Stimulated activated CD4-positive, alpha-beta T cell treated with anti-CD3 and anti-CD28 coated beads, Interleukin-4, amount 100 ng/mL, for 48 hours (primary cell): Measurements from ENCODE around the gene TMEM108.

Experiments
- DNase-seq, 2 donors: peaks; one replicate each; pipeline ENCODE4 v3.0.0-alpha.2; 2020; ENCODE audit warnings: low read depth in 2 of 2

TMEM108 gene

DNA sequence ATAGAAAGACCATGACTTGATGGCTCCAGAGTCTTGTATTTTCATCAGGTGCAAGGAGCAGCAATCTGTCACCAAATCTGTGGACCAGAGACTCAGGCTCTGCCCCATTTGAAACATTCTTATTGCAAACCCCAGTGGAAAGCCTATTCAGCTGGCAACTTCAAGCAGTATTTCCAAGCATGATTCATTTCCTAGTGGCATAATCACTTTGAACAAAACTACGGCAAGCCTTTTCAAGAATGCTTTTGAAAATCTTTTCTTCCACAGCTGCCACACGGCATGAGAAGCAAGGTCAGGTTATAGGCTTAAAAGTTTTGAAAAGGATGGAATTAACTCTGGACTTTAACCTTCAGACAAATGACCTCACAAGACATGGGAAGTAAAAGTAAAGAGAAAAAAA lies 239.6 kb downstream of the TMEM108 start:
- DNase-seq, result no peak

DNA sequence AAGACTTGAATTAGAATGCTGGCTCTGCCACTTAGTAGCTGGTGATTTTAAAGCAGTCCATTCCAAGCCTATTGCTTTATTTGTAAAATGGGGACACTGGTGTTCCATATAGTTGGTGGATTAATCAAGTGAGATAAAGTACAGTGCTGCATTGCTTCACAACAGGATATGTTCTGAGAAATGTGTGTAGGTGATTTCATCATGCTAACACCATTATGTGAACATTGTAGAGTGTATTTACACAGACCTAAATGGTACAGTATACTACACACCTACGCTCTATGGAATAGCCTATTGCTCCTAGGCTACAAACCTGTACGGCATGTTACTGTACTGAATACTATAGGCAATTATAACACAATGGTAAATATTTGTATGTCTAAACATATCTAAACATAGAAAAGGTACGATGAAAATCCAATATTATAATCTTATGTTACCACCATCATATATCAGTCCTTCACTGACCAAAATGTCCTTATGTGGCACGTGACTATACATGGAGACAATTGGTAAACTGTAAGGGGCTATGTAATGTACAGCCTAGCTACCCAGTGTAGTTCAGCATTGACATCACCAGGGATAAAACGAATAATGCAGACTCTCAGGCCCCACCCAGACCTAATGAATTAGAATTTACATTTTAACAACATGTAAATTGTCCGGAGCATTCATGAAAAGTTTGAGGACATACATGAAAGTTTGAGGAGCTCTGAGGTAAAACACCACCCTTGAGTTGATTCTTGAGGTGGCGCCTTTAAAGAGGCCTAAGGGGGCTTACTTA lies 240.3 kb downstream of the TMEM108 start:
- DNase-seq, result no peak

DNA sequence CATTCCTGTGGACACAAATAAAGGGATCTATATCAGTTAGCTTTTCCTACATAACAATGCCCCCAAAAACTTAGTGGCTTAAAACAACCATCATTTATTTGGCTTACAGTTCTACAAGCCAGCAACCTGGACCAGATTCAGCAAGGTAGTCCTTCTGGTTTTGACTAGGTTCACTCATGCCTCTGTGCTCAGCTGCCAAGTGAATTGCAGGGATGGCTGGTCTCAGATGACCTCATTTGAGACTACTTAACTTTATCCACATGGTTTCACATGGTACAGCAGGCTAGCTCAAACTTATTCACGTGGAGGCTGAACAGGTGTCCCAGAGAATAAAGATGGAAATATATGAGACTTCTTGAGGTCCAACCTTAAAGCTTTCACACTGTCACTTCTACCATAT lies 242.4 kb downstream of the TMEM108 start:
- DNase-seq, result no peak

DNA sequence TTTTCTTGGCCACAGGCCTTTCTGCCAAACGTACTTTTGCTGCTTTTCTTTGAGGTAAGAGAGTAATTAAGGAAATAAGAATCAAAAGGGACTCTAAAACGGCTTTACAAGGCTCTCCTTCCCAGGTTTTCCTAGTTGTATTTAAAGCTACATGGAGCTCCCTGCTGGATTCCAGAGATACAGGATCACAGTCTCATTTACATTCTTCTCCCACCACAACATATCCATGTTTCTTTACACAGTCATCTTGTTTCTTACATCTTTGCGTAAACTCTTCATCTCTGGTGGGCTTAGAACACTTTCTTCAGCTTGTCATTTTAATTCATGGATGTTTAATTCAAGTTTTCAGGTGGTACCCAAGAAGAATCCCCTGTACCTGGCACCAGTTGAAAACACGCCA lies 244.0 kb downstream of the TMEM108 start:
- DNase-seq, result no peak

DNA sequence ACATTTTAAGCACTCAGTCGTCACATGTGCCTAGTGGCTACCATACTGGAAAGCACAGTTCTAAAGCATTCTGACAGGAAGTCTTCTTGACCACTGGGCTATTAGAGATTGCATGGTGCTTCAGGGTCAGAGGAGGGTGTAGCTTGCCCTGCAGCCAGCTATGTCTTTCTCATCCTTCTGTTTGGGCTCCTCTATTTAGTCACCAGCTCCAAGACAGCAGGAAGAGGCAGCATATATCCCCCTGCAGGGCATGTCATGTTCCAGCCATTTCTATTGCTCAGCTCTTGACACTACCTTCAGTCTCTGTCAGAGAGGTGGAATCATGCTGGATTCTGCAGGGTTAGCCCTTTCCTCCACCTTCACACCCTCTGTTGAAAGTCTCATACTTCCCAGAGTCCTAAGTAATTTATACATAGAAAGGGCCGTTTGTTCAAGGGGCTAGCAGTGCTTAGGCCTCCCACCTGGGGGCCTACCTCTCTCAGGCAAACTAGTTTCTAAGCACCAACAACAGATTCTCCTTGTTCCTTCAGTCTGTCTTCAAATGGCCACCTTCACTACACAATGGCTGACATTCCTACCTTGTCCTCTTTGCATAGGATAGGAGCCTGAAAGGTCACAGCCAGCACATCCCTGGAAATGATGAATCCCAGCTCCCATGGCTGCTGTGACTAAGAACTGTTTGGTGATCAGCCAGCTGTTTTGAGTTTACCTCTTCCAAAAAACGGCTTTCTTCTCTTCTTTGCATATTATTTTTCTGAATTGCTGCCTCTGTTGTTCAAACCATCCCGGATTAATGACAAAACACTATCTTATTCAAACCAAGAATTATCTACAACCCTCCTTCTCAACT lies 246.0 kb downstream of the TMEM108 start:
- no peak for DNase-seq

DNA sequence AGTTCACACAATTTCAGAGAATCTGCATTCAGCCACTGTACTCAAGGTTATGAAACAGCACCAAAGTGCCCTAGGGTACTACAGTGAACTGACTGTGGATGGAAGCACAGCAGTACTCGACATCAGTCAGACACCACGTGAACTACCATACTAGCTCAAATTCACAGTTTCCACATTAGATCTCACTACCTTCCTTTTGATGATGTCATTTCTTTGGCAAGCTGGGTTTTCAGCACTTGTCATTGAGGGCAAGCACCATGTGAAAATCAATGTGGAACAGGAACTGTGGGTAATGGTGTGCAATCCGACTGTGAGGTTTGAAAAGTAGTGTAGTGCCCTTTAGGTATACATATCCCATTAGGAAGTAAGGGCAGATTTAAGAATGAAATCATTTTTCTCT lies 251.1 kb downstream of the TMEM108 start:
- DNase-seq, result no peak

DNA sequence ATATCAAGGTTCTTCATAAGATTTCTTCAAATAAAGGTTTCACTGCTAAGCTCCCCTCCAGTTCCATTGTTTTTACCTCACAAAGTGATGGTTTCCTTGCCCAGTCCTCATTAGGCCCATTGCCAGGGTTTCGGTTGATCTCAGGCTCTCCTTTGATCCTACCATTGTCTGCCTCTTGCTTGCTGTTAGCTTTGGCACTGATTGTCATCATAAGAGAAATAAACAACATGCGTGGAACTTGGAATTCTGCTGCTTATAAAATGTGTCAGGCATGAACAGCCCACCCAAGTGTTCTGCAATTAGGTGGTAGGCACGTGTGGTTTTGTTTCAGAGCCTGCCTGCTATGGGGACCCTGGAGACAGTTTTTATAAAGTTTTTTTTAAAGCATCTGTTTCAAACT lies 254.1 kb downstream of the TMEM108 start:
- DNase-seq, result no peak

DNA sequence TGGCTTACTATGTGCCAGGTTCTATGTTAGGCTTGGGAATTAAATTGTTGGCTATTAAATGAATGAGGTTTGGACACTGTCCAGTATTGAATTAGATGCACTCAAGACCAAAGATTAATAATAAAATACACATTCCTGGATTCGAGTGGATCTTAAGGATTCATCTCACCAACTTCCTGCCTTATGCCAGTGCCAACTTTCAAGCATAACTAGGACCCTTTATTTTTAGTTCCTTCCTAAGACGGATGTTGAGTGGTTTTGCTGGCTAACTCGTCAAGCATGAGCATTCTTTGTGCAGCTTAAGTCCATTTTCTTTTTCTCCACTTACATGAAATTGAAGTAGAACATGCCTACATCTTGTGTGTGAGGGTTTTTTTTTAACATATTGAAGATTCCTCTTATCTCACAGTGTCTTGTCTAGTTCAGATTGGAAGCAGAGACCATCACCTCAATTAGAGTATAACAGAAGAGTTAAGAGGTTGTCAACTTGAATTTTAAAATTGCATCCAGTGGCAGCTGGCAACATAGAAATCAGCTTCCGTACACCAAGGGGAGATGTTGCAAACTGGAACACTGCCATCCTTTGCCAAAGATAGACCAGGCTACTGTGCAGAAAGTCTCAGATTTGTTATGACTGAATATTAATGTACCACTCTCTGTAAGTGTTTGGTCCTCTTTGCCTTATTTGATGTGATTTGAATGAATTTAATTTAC lies 255.4 kb downstream of the TMEM108 start:
- DNase-seq, result no peak

DNA sequence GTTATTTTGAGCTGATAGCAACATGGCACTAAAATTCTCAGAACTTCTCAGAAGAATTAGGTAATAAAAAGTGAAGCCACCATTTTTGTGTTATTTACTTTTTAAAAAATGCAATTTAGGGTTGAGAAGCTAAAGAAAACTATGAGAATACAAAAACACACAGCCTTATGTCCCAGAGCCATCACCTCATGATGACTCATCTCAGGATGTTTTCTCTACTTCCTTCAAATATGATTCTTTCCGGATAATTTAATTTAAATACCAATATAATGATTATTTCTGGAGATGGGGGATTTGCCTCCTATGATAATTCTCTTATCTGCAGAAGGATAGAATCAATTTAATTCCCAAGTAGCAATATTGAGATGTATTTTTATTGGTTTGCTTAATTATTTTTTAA lies 256.1 kb downstream of the TMEM108 start:
- DNase-seq, result no peak

DNA sequence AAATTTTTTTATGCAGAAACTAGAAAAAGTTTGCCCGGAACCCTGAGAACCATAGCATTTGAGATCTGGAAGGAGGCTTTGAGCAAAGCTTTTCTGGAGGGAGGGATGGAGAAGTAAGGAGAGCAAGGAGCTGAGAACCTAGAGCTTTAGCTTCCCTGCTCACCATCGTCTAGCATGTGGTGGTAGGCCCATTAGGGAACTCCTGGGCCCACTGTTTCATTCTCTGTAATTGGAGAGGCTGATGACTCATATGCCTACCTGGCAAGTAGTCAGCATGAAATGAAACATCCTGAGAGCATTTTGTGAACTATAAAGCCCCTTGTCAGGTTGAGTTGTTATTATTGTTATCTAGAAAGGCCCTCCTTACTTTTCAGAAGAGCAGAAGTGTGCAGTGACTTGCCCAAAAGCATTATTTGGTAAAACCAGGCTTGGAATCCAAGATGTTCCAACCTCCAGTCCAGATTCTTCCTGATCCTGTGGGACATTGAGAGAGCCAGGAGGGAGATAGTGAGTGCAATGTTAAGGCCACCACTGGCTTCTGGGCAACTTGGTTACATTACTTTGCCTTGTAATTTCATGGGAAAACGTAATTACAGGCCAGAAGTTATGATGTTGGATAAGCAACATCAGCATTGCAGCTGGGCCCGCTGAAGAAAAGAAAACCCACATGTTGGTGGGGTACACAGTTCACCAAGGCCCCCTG lies 257.2 kb downstream of the TMEM108 start:
- DNase-seq, result no peak

DNA sequence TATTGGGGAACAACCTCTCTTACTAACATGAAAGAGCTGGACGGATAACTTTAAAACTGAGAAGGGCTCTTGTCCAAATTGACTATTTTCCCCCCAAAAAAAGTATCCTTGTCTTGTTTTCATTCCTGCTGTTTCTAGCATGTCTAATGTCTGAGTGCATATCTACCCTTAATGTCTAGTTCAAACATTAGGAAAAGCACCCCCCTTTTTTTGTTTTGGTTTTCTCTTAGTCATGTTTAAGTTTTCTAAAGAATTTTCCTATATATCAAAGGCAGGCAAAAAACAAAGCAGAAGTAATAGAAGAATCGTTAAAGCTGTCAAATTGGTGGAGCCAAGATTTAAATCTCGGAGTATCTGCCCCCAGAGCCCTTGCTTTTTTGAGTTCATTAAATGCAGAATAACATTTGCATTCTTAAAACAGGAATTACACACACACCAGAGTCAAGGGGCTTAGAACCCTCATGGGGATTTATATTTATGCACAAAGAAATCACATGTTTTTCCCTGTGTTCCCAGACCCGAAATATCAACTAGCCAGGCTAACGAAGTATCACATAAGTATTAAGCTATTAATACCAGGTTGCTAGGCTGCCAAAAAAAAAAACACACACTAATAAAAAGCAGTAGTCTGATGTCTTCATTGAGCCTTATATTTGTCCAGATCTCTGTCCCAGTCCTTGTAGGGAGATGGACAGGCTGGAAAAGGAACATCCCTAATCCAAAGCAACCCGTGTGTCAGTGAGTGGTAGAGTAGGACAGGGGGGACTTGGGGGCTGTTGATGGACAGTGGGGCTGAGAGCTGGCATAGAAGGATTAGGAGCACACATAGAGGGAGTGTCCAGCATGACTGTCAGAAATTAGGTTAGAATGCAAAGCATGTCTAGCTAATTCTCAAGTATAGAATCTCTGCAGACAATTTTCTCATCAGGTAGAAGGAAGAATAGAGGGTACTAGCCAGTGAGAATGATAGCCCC lies 258.0 kb downstream of the TMEM108 start:
- DNase-seq, result no peak

DNA sequence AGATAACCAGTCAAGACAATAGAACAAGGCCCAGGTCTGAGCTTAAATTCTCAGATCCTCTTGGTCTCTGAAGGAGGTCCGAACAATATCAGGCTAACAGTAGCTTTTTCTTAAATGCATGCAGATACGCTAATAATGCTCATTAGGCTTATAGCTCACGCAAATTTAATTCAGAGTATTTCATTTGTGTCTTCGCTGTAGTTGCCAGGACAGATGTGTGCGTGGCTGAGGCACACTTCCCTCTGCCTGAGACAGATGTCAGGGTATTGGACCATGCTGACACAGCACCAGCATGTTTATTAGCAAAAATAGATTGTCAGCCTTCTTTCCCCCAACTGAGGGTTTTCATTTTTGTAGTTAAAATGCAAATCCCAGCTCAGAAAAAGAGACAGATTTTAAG lies 258.8 kb downstream of the TMEM108 start:
- no peak for DNase-seq

DNA sequence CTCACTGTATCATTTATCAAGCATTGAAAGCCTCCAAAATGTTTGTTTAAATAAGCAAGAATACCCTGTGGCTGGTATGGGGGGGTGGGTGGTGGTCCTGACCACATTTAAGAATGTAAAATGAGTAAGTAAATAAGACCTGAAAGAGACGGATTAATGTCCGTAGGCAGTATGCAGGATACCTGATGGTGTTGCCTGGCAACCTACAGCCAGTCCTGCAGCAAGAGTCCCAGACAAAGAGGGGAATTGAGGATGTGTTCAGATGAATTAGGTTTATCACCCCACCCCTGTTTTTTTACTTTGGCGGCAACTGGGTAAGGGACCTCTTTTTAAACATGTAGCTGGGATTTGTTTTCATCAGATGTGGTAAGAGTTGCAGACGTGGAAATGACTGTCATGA lies 261.9 kb downstream of the TMEM108 start:
- DNase-seq, result no peak

DNA sequence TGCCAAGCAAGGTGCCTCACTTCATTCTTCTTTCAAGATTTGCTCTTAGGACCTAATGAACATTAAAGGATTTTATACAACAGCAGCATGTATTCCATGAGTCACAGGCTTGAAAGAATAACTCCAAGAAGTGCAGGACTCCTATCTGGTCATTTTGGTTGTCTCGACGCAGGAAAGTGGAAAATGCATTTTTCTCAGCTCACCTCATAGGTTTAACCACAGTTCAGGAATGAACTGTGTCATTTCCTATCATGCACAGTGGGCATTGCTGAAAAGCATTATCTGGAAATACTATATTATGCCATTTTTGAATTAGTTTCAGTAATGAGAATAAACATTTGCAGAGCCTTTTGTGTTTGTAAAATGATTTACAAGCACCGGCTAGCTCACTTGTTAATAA lies 263.0 kb downstream of the TMEM108 start:
- DNase-seq, result no peak

DNA sequence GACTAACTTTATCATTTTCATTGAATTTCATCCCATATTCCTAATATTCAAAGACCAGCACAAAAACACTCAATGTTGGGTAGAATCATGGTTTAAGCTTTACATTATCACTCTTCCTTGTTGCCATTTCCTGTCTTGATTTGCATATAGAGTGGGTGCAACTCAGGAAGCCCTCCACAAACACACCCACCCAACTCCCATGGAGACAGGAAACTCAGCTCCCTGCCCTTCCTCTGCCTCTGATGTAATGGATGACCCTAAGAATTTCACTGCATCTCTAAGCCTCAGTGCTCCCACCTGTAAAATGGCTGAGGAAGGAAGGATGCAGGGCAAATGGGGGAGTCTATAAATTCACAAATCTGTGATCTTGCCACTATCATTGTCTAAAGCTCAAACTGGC lies 263.5 kb downstream of the TMEM108 start:
- DNase-seq, result no peak

DNA sequence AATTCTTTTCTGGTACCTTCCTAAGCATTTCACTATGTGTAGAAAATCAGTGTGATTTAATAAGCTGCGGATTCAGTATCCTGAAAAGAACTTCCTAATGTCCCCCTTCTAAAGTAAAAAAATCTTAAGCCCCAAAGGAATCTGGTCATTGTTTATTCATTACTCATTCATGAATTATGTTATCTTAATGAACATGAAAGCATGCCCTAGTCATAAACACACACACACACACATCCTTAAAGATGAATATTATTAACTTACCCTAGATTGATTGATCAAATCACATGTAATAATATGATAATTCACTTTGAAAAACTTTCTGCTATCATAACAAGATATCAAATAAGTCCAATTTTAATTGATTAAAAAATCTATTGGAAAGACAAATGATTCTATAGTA lies 265.2 kb downstream of the TMEM108 start:
- no peak for DNase-seq

DNA sequence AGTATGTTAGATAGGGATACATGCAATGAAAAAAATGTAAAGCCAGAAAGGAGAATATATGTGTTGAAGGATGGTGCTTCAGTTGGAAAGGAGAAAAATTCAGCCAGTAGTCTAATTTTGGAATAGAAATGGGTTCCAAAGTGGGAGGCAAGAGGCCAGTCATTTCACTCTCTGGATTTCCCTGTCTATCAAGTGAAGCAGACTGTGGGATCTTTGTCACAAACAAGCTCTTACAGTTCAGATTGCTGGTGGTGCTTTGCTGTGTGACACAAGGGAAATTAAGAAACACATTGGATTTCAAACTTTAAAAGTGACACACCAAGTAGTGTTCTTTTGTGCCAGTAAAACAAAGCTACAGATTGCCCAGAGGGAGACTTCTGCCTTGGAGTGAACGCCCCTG lies 279.7 kb downstream of the TMEM108 start:
- DNase-seq, result no peak

DNA sequence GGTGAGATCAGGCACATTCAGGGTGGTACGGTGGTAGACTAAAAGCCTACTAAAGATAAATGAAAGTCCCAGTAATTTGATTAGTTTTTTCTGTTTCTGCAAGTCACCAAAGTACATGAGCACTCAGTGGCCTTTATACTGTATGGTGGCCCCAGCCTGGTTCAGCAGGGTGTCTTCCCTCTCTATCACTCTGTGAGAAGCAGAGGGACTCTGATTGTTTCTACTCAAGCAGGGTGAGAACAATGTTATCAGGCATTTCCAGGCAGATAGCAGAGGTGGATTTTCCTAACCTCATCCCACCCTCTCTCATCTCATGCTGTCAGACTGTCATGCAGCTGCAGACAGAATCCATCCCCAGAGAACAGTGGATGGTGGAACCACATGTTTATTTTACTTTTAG lies 290.2 kb downstream of the TMEM108 start:
- no peak for DNase-seq

DNA sequence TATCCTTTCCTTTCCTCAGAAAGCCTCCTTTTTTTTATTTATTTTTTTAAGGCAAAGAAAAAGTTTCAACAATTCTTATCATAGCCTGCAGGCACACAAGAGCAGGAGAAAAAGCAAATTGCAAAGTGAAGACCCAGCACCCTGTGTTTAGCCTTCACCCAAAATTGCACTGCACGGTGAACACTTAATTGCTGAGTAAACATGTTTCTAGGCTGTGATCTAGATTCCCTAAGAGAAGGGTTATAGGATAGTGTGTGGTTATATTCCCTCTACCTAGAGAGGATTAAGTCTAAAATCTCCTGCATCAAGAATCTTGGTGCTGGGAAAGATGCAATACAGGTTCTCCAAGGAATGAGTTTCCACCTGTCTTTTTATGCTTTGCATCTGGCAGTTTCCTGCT lies 291.4 kb downstream of the TMEM108 start:
- no peak for DNase-seq

DNA sequence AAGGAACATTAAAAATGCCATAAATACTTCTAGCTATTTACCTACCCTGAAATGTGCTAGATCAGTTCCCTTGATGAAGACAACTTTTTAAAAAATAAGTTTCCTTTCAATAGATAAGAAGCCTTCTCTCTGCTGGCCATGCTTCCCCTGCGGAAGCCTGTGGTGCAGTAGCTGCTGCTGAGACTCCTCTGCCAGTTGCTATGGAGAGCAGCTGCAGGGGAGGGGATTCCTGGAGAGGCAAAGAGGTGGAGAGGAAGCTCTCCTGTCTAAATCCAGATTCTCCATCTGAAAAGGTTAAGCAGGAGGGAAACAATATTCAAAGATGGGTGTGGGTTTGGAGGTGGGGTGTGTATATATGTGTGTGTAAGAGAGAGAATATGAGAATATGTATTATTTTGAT lies 291.9 kb downstream of the TMEM108 start:
- DNase-seq, result no peak

DNA sequence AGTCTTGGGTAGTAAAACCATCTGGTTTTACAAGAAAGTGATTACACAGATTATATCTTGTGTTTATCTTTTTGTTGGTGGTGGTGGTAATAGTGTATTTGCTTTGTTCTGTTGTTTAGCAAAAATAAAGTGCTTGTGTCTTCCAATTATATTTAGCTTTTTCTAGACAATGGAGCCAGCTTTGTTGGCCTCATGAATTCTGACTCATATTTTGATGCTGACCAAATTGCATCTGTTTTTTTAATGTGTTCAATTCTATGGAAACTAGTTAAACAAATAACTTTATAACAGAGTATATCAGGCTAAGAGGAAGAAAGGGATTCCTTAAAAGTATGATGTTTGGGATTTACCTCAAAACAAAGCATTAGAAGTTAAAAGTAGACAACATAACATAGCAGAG lies 292.3 kb downstream of the TMEM108 start:
- DNase-seq, result no peak
